Loucy (cell line): ENCODE measurements around the gene CYTH3.

Source experiments
- EZH2phosphoT487 ChIP-seq: fragments of 200-600 bp; IDR thresholded peaks from 2 replicates; pipeline ENCODE4 v1.6.1; 2018; ENCODE audit warnings: antibody characterized with exemption, mild to moderate bottlenecking, moderate library complexity, borderline replicate concordance
- TF ChIP-seq, protein P1 (sequence below): fragments of 200-600 bp; sonication (generic); conservative IDR thresholded peaks from 2 replicates; pipeline ENCODE4 v1.5.1; 2014; ENCODE audit warnings: mild to moderate bottlenecking, antibody characterized with exemption, low read length

DNA sequence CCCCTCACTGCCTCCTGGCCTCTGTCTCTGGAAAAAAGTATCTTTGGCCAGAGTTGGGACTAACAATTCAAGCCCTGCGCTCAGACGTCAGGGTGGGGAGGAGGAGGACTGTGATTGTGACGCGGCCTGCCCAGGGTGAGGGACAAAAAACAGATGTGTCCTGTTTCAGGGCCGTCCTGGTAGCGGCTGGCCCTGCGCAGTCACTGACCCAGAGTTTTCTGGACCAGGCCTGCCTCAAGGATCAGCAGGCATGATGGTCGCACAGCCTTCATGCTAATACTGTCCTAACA is 110.1 kb downstream of the CYTH3 start:
- TF ChIP-seq, protein P1, sequence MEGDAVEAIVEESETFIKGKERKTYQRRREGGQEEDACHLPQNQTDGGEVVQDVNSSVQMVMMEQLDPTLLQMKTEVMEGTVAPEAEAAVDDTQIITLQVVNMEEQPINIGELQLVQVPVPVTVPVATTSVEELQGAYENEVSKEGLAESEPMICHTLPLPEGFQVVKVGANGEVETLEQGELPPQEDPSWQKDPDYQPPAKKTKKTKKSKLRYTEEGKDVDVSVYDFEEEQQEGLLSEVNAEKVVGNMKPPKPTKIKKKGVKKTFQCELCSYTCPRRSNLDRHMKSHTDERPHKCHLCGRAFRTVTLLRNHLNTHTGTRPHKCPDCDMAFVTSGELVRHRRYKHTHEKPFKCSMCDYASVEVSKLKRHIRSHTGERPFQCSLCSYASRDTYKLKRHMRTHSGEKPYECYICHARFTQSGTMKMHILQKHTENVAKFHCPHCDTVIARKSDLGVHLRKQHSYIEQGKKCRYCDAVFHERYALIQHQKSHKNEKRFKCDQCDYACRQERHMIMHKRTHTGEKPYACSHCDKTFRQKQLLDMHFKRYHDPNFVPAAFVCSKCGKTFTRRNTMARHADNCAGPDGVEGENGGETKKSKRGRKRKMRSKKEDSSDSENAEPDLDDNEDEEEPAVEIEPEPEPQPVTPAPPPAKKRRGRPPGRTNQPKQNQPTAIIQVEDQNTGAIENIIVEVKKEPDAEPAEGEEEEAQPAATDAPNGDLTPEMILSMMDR: no peak
- TF ChIP-seq EZH2phosphoT487: no peak
